GM18909 (cell line): ENCODE results near the gene IL1RAPL1.

ENCODE experiments used
- ATAC-seq: cut with Tn5 transposase; IDR thresholded peaks from one replicate; pipeline ENCODE4 v1.9.1; 2021; ENCODE audit warnings: mild to moderate bottlenecking; ENCODE audit not compliant: unreplicated experiment, poor library complexity

IL1RAPL1 gene

GRCh38 chrX:29555465-29556091 lies 968.3 kb downstream of the IL1RAPL1 start:
- ATAC-seq = peak; percentile 98

DNA sequence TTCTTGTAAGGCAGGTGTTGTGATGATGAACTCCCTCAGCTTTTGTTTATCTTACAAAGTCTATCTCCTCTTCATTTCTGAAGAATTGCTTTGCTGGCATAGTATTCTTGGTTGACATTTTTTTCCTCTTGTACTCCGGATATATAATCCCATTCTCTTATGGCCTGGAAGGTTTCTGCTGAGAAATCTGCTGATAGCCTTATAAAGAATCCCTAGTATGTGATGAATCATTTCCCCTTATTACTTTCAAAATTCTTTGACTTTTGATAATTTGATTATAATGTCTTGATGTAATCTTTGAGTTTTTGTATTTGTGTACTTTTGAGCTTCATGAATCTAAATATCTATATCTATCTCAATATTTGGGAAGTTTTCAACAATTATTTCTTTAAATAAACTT lies 972.8 kb downstream of the IL1RAPL1 start:
- no peak for ATAC-seq

DNA sequence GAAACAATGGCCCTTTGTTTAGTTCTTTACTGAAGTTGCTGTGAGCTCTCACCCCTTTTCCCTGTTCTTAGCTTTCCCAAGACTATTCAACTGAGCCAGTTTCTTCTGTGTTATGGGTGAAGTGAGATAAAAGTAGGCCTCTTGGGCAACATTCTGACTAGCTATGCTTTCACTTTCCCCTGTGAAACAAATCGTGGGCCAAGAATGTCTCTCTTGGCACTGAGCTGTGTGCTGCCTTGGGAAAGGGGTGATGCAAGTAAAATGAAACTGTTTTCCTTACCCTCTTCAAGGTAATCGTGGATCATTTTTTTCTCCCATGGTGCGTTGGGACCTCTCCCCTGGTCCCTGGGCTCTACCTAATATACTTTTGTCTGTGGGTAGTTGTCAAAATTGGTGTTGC lies 974.2 kb downstream of the IL1RAPL1 start:
- no peak for ATAC-seq

DNA sequence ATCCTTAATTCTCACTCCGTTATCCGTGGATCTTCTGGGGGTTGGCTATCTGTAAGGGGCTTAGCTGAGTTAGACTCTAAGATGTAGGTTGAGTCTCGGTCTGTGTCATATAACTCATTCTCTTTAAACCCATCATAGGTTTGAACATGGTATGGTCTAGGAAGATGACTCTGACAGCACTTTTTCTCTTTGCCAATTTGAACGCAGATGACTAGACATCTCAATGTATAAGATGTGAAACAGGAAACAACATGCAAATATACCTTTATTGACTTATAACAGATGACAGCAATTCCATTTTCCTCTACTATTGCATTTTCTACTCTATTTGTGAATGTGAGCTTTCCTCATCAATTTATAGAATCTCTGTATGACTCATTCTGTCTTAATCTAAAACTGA lies 993.3 kb downstream of the IL1RAPL1 start:
- no peak for ATAC-seq

DNA sequence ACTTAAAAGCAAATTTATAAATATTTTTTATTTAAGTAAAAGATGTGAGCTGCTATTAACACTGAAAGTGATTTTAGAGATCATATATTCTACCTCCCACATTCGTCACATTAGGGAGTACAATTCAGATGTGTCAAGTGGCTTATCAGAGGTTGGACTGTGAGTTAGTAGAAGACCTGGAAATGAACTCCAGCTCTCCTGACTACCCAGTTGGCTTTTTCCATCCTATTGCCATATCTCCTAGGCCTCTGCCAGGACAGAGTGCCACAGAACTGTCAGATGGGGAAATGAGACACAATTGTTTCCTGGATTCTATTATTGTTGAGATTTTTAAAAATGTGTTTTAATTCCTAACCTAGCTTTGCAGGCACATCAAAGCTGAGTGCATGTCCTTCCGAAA lies 994.0 kb downstream of the IL1RAPL1 start:
- ATAC-seq = no peak

DNA sequence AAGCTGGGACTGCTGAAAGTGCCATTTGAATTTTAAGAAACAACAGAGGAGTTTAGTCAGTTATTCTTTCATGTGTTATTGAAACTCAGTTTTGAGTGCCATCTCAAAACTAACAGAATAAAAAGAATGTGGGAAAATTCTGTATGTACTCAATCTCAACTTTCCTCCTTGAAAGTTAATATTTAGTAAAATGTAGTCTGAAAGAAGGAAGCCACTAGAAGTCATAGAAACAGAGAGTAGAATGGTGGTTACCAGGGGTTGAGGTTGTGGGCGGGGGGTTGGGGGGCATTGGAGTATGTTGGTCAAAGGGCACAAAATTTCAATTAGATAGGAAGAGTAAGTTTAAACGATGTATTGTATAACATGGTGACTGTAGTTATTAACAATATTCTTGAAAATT lies 999.9 kb downstream of the IL1RAPL1 start:
- ATAC-seq = peak; percentile 86

GRCh38 chrX:29590921-29591320 lies 1003.7 kb downstream of the IL1RAPL1 start:
- ATAC-seq = no peak

GRCh38 chrX:29604381-29604780 lies 1017.1 kb downstream of the IL1RAPL1 start:
- no peak for ATAC-seq

GRCh38 chrX:29617276-29617675 lies 1030.0 kb downstream of the IL1RAPL1 start:
- ATAC-seq = no peak

- no peak for ATAC-seq
These were observed 1030.5 kb downstream of the IL1RAPL1 start for GRCh38 chrX:29617725-29618124.

DNA sequence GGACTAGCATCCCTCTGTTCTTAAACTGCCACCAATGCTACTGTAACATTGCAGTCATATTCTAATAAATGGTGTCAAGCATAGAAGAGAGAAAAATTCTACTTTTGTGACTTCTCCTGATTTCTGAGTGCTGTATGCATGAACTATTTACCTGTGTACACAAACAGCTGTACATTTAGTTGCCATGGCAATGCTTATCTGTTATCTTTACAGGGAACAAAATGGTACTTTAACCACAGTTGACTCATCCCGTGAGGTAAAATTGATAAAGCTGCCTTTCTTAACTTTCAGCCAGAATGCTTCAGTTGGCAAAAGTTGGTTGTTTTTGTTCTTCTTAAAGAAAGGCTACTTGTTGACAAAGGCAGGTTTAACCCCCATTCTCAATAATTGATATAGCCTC lies 1040.6 kb downstream of the IL1RAPL1 start:
- peak; percentile 52 for ATAC-seq

- ATAC-seq = no peak
These were observed 1047.3 kb downstream of the IL1RAPL1 start for GRCh38 chrX:29634516-29634915.

- no peak for ATAC-seq
These were observed 1049.1 kb downstream of the IL1RAPL1 start for GRCh38 chrX:29636331-29636730.

GRCh38 chrX:29640106-29640505 lies 1052.9 kb downstream of the IL1RAPL1 start:
- ATAC-seq = no peak

GRCh38 chrX:29641461-29641860 lies 1054.2 kb downstream of the IL1RAPL1 start:
- ATAC-seq = no peak

DNA sequence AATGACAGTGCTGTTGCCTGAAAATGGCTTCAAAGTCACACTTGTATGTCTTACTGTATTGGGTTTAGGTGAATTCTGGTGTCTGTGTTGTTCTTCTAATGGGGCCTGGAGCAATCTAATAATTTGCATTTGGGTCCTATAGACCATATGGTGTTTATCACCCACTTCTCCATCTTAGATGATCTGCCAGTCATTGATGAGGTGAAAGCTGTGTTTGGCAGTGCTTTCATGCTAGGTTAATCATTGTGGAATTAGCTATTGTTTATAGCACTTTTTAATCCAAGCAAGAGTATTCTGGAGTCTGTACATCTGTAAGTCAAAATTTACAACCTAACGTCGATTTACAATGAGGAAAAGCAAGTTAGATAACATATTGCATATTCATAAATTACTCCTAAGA lies 1055.9 kb downstream of the IL1RAPL1 start:
- no peak for ATAC-seq

- no peak for ATAC-seq
These were observed 1060.9 kb downstream of the IL1RAPL1 start for GRCh38 chrX:29648161-29648560.

DNA sequence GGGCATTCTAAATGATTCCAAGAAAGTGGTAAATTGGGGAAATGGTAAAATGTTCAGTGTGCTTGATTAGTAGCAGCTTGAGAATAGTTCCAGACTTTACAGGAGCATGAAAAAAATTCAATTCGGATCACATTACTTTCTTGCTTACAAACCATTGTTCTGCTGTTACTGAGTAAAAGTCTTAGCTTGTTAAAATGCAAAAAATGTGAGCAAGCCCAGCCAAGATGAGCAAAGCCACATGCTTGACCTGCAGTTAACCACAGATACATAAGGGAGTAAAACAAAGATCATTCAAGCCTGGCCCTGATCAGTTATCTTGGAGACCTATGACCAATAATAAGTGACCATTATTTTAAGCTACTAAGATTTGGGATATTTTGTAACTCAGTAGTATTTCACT lies 1065.2 kb downstream of the IL1RAPL1 start:
- no peak for ATAC-seq

DNA sequence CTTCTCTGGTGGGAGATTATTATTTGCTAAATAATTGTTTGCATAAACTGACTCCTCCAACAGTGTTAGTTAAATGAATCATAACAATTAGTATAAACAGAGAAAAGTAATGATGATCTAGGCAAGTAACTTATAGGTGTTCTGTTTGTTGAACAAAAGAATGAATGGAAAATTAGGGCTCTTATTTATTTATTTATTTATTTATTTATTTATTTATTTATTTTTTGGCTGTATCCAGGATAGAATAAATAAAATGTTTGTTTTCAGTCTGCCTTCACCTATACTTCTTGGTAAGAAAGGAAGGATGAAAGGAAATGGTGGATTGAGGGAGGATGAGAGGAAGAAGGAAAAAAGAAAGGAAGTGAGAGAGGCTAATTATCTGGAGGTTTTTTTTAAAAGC lies 1066.5 kb downstream of the IL1RAPL1 start:
- ATAC-seq = no peak

- ATAC-seq = no peak
These were observed 1072.7 kb downstream of the IL1RAPL1 start for GRCh38 chrX:29659911-29660310.

- no peak for ATAC-seq
These were observed 1074.0 kb downstream of the IL1RAPL1 start for GRCh38 chrX:29661290-29661689.

GRCh38 chrX:29662101-29662500 lies 1074.9 kb downstream of the IL1RAPL1 start:
- ATAC-seq = no peak
